Keratinocyte (primary cell): ENCODE data around the gene F7. TPM values are rescaled to one million over a fixed set of nuclear protein-coding genes. Genes with fewer than 3 reads are reported as not detected.

Experiments
- DNase-seq: peaks from one replicate; pipeline ENCODE4 v3.0.0-alpha.2; 2011; ENCODE audit warnings: low read depth, missing footprints, low spot score
- FAIRE-seq: peaks from 2 replicates; lab custom pipeline; 2011; peaks lifted over from hg19 to GRCh38; lab: Jason Lieb, UNC
- H2AFZ ChIP-seq: 2 replicates; pipeline ENCODE4 v1.6.0; 2012; ENCODE audit warnings: low read length, control low read depth, inconsistent platforms; ENCODE audit not compliant: control insufficient read depth
- H3K27ac ChIP-seq: 2 replicates; pipeline ENCODE4 v1.5.1; 2011; ENCODE audit warnings: low read length; ENCODE audit not compliant: control insufficient read depth, insufficient read depth
- H3K27me3 ChIP-seq: 3 replicates; pipeline ENCODE4 v1.6.0; 2011; ENCODE audit warnings: low read length; ENCODE audit not compliant: control insufficient read depth, insufficient read depth; ENCODE audit errors: extremely low read depth
- H3K36me3 ChIP-seq, 2 experiments: 2 replicates in 1 of 2; 3 replicates in 1 of 2; pipeline ENCODE4 v1.5.1; 2011; ENCODE audit warnings: low read length in 2 of 2, mild to moderate bottlenecking in 1 of 2; ENCODE audit not compliant: control insufficient read depth in 2 of 2, insufficient read depth in 2 of 2; ENCODE audit errors: extremely low read depth in 1 of 2
- H3K4me1 ChIP-seq: 3 replicates; pipeline ENCODE4 v1.5.1; 2011; ENCODE audit warnings: low read length; ENCODE audit not compliant: control insufficient read depth, insufficient read depth; ENCODE audit errors: extremely low read depth
- H3K4me2 ChIP-seq: 3 replicates; pipeline ENCODE4 v1.6.0; 2011; ENCODE audit warnings: low read depth, low read length; ENCODE audit not compliant: control insufficient read depth, insufficient read depth; ENCODE audit errors: extremely low read depth
- H3K4me3 ChIP-seq, 3 experiments: fragments of 200-600 bp in 1 of 3; sonication (generic) in 1 of 3; 2 replicates in 2 of 3; 3 replicates in 1 of 3; pipeline ENCODE4 v1.5.1; 2011 to 2016; ENCODE audit warnings: low read length in 3 of 3, mild to moderate bottlenecking in 3 of 3, control low read depth in 2 of 3, inconsistent platforms in 1 of 3, low read depth in 1 of 3, mixed read lengths in 1 of 3, mixed run types in 1 of 3, moderate library complexity in 1 of 3; ENCODE audit not compliant: control insufficient read depth in 2 of 3, insufficient read depth in 2 of 3; ENCODE audit errors: extremely low read depth in 1 of 3
- H3K79me2 ChIP-seq: 2 replicates; pipeline ENCODE4 v1.6.0; 2012; ENCODE audit warnings: low read length; ENCODE audit not compliant: control insufficient read depth, insufficient read depth
- H3K9ac ChIP-seq: 3 replicates; pipeline ENCODE4 v1.6.0; 2011; ENCODE audit warnings: low read length; ENCODE audit not compliant: control insufficient read depth, insufficient read depth; ENCODE audit errors: extremely low read depth
- H3K9me1 ChIP-seq: 3 replicates; pipeline ENCODE4 v1.6.0; 2011; ENCODE audit warnings: low read length; ENCODE audit not compliant: control insufficient read depth, insufficient read depth; ENCODE audit errors: extremely low read depth
- H3K9me3 ChIP-seq: 2 replicates; pipeline ENCODE4 v1.5.1; 2012; ENCODE audit warnings: low read depth, low read length; ENCODE audit not compliant: control insufficient read depth
- H4K20me1 ChIP-seq: 3 replicates; pipeline ENCODE4 v1.6.0; 2011; ENCODE audit warnings: low read length; ENCODE audit not compliant: control insufficient read depth, insufficient read depth; ENCODE audit errors: extremely low read depth
- CTCF ChIP-seq, 3 experiments: IDR thresholded peaks in 1 of 3; conservative IDR thresholded peaks in 1 of 3; optimal IDR thresholded peaks in 1 of 3; 2 replicates in 2 of 3; 3 replicates in 1 of 3; pipeline versions ENCODE3 to v1.5.1; 2011; ENCODE audit warnings: low read length in 3 of 3, mild to moderate bottlenecking in 3 of 3, moderate library complexity in 2 of 3, control low read depth in 1 of 3, inconsistent platforms in 1 of 3; ENCODE audit not compliant: insufficient read depth in 2 of 3; ENCODE audit errors: extremely low read depth in 1 of 3
- EZH2 ChIP-seq: IDR thresholded peaks from one replicate; pipeline ENCODE4 v1.6.1; 2012; ENCODE audit warnings: inconsistent platforms, mild to moderate bottlenecking, low read length, moderate library complexity
- dilution Hi-C: fragments of 300-500 bp; cut with MboI; formaldehyde crosslinking; loops from one replicate; pipeline ENCODE4 v1.7.0; 2020; ENCODE audit warnings: low sequenced_read_pairs; ENCODE audit not compliant: extremely low pct_ligation_motif_present
- polyA plus RNA-seq, 5 experiments: library from polyadenylated mRNA; depleted of rRNA in 3 of 5; stranded (reverse) in 3 of 5; stranded (forward) in 1 of 5; unstranded in 1 of 5; fragments of >200 nt; gene quantifications; 1 replicate in 1 of 5; 2 replicates in 3 of 5; 3 replicates in 1 of 5; pipeline versions ENCODE4 v1.2.1 to v1.2.3, GENCODE V29; 2011 to 2012; ENCODE audit warnings: missing spikeins in 2 of 5, low read depth in 1 of 5, low replicate concordance in 1 of 5

F7 gene
- polyA plus RNA-seq, 1 donor (not counting 4 experiments of a cell fraction or from before 2014, with no cell fraction given), result not detected

GRCh38 chr13:113066746-113067145, 38.8 kb upstream of the F7 start:
- Histone ChIP-seq H3K9me1 (no peaks in the 10 kb centered on the region), H3K4me3 (no peak overlapping the region), H3K4me1 (no peaks in the 10 kb centered on the region), H4K20me1 (no peaks in the 10 kb centered on the region), H3K27ac (no peak overlapping the region), H2AFZ (no peak overlapping the region), H3K9me3 (no peaks in the 10 kb centered on the region), H3K36me3 (no peaks in the 10 kb centered on the region), H3K79me2 (no peaks in the 10 kb centered on the region), H3K27me3 (no peaks in the 10 kb centered on the region), H3K9ac (no peak overlapping the region), H3K4me2 (no peak overlapping the region)
- FAIRE-seq, result no peak
- TF ChIP-seq CTCF (optimal IDR thresholded peaks at IDR 0.05 in 1 of 3, IDR thresholded peaks at IDR 0.05 in 1 of 3, conservative IDR thresholded peaks at IDR 0.05 in 1 of 3; ENCODE audit: extremely low read depth in 1 of 3, insufficient read depth in 2 of 3, low read length in 3 of 3) (no peak), EZH2 (no peak)
- DNase-seq, result no peak
- dilution Hi-C loops, result no loop called here

- H4K20me1 ChIP-seq, result no peaks in the 10 kb centered on the region
- no peaks in the 10 kb centered on the region for H3K9me3 ChIP-seq
- no peaks in the 10 kb centered on the region for H3K79me2 ChIP-seq
- TF ChIP-seq EZH2 (no peak), CTCF (optimal IDR thresholded peaks at IDR 0.05 in 1 of 3, IDR thresholded peaks at IDR 0.05 in 1 of 3, conservative IDR thresholded peaks at IDR 0.05 in 1 of 3; ENCODE audit: extremely low read depth in 1 of 3, insufficient read depth in 2 of 3, low read length in 3 of 3) (no peak)
- no peaks in the 10 kb centered on the region for H3K4me1 ChIP-seq
- H3K4me3 ChIP-seq, result no peak overlapping the region
- H3K36me3 ChIP-seq, result no peaks in the 10 kb centered on the region
- no peak overlapping the region for H3K27ac ChIP-seq
- FAIRE-seq, result no peak
- H2AFZ ChIP-seq, result no peak overlapping the region
- DNase-seq, result no peak
- H3K9me1 ChIP-seq, result no peaks in the 10 kb centered on the region
- no peak overlapping the region for H3K4me2 ChIP-seq
- H3K27me3 ChIP-seq, result no peaks in the 10 kb centered on the region
- dilution Hi-C loops, result no loop called here
- H3K9ac ChIP-seq, result no peak overlapping the region
Measured at GRCh38 chr13:113069861-113070805, 35.5 kb upstream of the F7 start.
